Stimulated activated CD8-positive, alpha-beta memory T cell treated with anti-CD3 and anti-CD28 coated beads, Interleukin-15, amount 100 ng/mL, for 4 hours (primary cell): ENCODE results near the gene IL11.

Source experiments
- DNase-seq, 2 donors: peaks; one replicate each; pipeline ENCODE4 v3.0.0-alpha.2; 2020; ENCODE audit warnings: low read depth in 2 of 2

The IL11 gene

GRCh38 chr19:55391191-55391670 lies 21.0 kb upstream of the IL11 start:
- no peak for DNase-seq

GRCh38 chr19:55390461-55390880 lies 20.2 kb upstream of the IL11 start:
- no peak for DNase-seq

GRCh38 chr19:55389386-55390317 lies 19.4 kb upstream of the IL11 start:
- DNase-seq: no peak

- DNase-seq: no peak
Observed at GRCh38 chr19:55387736-55388497, 17.7 kb upstream of the IL11 start.

- DNase-seq: no peak
Observed at GRCh38 chr19:55386493-55386971, 16.3 kb upstream of the IL11 start.

- DNase-seq: peak; percentile 96 to 98
Observed at GRCh38 chr19:55385724-55386492, 15.6 kb upstream of the IL11 start, which contains the start of gene RPL28. RPL28 (plus strand) TSS chr19:55385932; CDS start chr19:55386358, 426 bp downstream.

- DNase-seq: peak; percentile 83 to 89
Observed at GRCh38 chr19:55384920-55385723, 14.9 kb upstream of the IL11 start.

GRCh38 chr19:55384131-55384919 lies 14.1 kb upstream of the IL11 start, which contains the start of gene TMEM238:
TMEM238 (minus strand) TSS chr19:55384292; CDS start chr19:55384259, 33 bp downstream.
- DNase-seq: no peak

GRCh38 chr19:55383279-55384130 lies 13.2 kb upstream of the IL11 start:
- DNase-seq: no peak

GRCh38 chr19:55382522-55383054 lies 12.3 kb upstream of the IL11 start:
- no peak for DNase-seq

GRCh38 chr19:55382013-55382412 lies 11.8 kb upstream of the IL11 start:
- DNase-seq: no peak

GRCh38 chr19:55379174-55379573 lies 8.9 kb upstream of the IL11 start:
- no peak for DNase-seq

- DNase-seq: no peak
Observed at GRCh38 chr19:55377356-55378131, 7.3 kb upstream of the IL11 start.

- no peak for DNase-seq
Observed at GRCh38 chr19:55376241-55376933, 6.1 kb upstream of the IL11 start, which contains the start of gene TMEM190. TMEM190 (plus strand) TSS chr19:55376826; CDS start chr19:55376854, 28 bp downstream.

- DNase-seq: no peak
Observed at GRCh38 chr19:55373993-55374757, 3.9 kb upstream of the IL11 start.

GRCh38 chr19:55373306-55373992 lies 3.2 kb upstream of the IL11 start:
- no peak for DNase-seq
